BE2C (cell line): ENCODE results near the gene SHF.

Experiments used
- DNase-seq: peaks from one replicate; pipeline ENCODE4 v3.0.0-alpha.2; 2020
- H3K27me3 ChIP-seq: fragments of 250-450 bp; sonication (Bioruptor Pico); 2 replicates; pipeline ENCODE4 v1.5.1; 2020; ENCODE audit warnings: mild to moderate bottlenecking
- H3K36me3 ChIP-seq: fragments of 250-450 bp; sonication (Bioruptor Pico); 2 replicates; pipeline ENCODE4 v1.5.1; 2020; ENCODE audit warnings: mild to moderate bottlenecking
- H3K4me1 ChIP-seq: fragments of 250-450 bp; sonication (Bioruptor Pico); 2 replicates; pipeline ENCODE4 v1.5.1; 2020
- H3K4me3 ChIP-seq: 2 replicates; pipeline ENCODE4 v1.5.1; 2011; ENCODE audit warnings: low read depth, low read length
- H3K9me3 ChIP-seq: fragments of 250-450 bp; sonication (Bioruptor Pico); 2 replicates; pipeline ENCODE4 v1.5.1; 2020
- CTCF ChIP-seq: IDR thresholded peaks from 2 replicates; pipeline ENCODE4 v1.5.1; 2012; ENCODE audit warnings: mild to moderate bottlenecking, low read depth, low read length

SHF gene

GRCh38 chr15:45148076-45149059 lies 39.4 kb downstream of the SHF start:
- H3K4me3 ChIP-seq: no peak overlapping the region
- TF ChIP-seq CTCF: no peak
- H3K36me3 ChIP-seq: no peaks in the 10 kb centered on the region
- H3K4me1 ChIP-seq: peaks cover 34% of the 10 kb centered on the region
- no peaks in the 10 kb centered on the region for H3K27me3 ChIP-seq
- DNase-seq: peak; percentile 77
- no peaks in the 10 kb centered on the region for H3K9me3 ChIP-seq

- H3K4me3 ChIP-seq: no peak overlapping the region
- no peaks in the 10 kb centered on the region for H3K9me3 ChIP-seq
- TF ChIP-seq CTCF: no peak
- no peaks in the 10 kb centered on the region for H3K27me3 ChIP-seq
- peaks cover 34% of the 10 kb centered on the region for H3K4me1 ChIP-seq
- no peak for DNase-seq
- no peaks in the 10 kb centered on the region for H3K36me3 ChIP-seq
Measured at GRCh38 chr15:45147606-45148005, 40.2 kb downstream of the SHF start.

GRCh38 chr15:45146405-45146804 lies 41.4 kb downstream of the SHF start:
- peaks cover 31% of the 10 kb centered on the region for H3K4me1 ChIP-seq
- no peaks in the 10 kb centered on the region for H3K27me3 ChIP-seq
- H3K4me3 ChIP-seq: no peak overlapping the region
- no peaks in the 10 kb centered on the region for H3K36me3 ChIP-seq
- DNase-seq: no peak
- no peaks in the 10 kb centered on the region for H3K9me3 ChIP-seq
- TF ChIP-seq CTCF: no peak

- TF ChIP-seq CTCF: no peak
- H3K9me3 ChIP-seq: no peaks in the 10 kb centered on the region
- H3K4me1 ChIP-seq: peaks cover 17% of the 10 kb centered on the region
- H3K36me3 ChIP-seq: no peaks in the 10 kb centered on the region
- no peaks in the 10 kb centered on the region for H3K27me3 ChIP-seq
- DNase-seq: no peak
- H3K4me3 ChIP-seq: no peak overlapping the region
Measured at GRCh38 chr15:45144775-45145174, 43.0 kb downstream of the SHF start.

- Histone ChIP-seq H3K9me3 (no peaks in the 10 kb centered on the region), H3K4me3 (no peak overlapping the region), H3K27me3 (no peaks in the 10 kb centered on the region), H3K36me3 (no peaks in the 10 kb centered on the region), H3K4me1 (peaks cover 8% of the 10 kb centered on the region)
- no peak for DNase-seq
- TF ChIP-seq CTCF: no peak
Measured at GRCh38 chr15:45143946-45144345, 43.8 kb downstream of the SHF start.

- no peak for DNase-seq
- no peaks in the 10 kb centered on the region for H3K36me3 ChIP-seq
- TF ChIP-seq CTCF: no peak
- H3K27me3 ChIP-seq: no peaks in the 10 kb centered on the region
- peaks cover 4% of the 10 kb centered on the region for H3K4me1 ChIP-seq
- no peak overlapping the region for H3K4me3 ChIP-seq
- H3K9me3 ChIP-seq: no peaks in the 10 kb centered on the region
Measured at GRCh38 chr15:45143056-45143455, 44.7 kb downstream of the SHF start.
